A673 (cell line): ENCODE measurements around the gene NFKBIB. TPM values are rescaled to one million over a fixed set of nuclear protein-coding genes. Genes with fewer than 3 reads are reported as not detected.

ENCODE experiments used
- BruUV-seq: library from RNA; stranded (reverse); fragments of 400-500 nt; replicated peaks from 2 replicates; lab custom pipeline; 2021; lab: Mats Ljungman, UMichigan
- CTCF ChIA-PET: fragments of 300-600 bp; sonication (Branson Sonifier 250); formaldehyde crosslinking; loops from one replicate; lab custom pipeline; 2022; ENCODE audit warnings: antibody characterized with exemption; lab: Charles Lee
- POLR2A ChIA-PET: fragments of 300-600 bp; sonication (Branson Sonifier 250); formaldehyde crosslinking; loops from one replicate; lab custom pipeline; 2022; ENCODE audit warnings: antibody characterized with exemption; ENCODE audit not compliant: low non-redundant PET; lab: Charles Lee
- DNase-seq: peaks from one replicate; pipeline ENCODE4 v3.0.0-alpha.2; 2015; ENCODE audit warnings: low spot score
- H3K27ac ChIP-seq: fragments of 200-600 bp; sonication (generic); 2 replicates; pipeline ENCODE4 v1.5.1; 2016; ENCODE audit warnings: mixed run types, low read depth, mild to moderate bottlenecking, mixed read lengths, antibody characterized with exemption, low read length; ENCODE audit not compliant: poor library complexity, severe bottlenecking
- H3K27me3 ChIP-seq: fragments of 200-600 bp; sonication (generic); replicated peaks from 2 replicates; pipeline ENCODE4 v1.6.1; 2017; ENCODE audit warnings: mixed run types, low read depth, mild to moderate bottlenecking, mixed read lengths, antibody characterized with exemption, low read length; ENCODE audit not compliant: insufficient read depth, poor library complexity
- H3K36me3 ChIP-seq: fragments of 200-600 bp; sonication (generic); 2 replicates; pipeline ENCODE4 v1.6.1; 2016; ENCODE audit warnings: mixed run types, mild to moderate bottlenecking, mixed read lengths, antibody characterized with exemption, low read length; ENCODE audit not compliant: insufficient read depth, poor library complexity, severe bottlenecking
- H3K4me1 ChIP-seq: fragments of 200-600 bp; sonication (generic); 2 replicates; pipeline ENCODE4 v1.6.1; 2017; ENCODE audit warnings: mixed run types, mild to moderate bottlenecking, mixed read lengths, antibody characterized with exemption, low read length; ENCODE audit not compliant: insufficient read depth, poor library complexity, severe bottlenecking
- H3K4me3 ChIP-seq: fragments of 200-600 bp; sonication (generic); 2 replicates; pipeline ENCODE4 v1.5.1; 2016; ENCODE audit warnings: low read depth, mixed run types, mild to moderate bottlenecking, mixed read lengths, low read length; ENCODE audit not compliant: poor library complexity, severe bottlenecking
- H3K9me3 ChIP-seq: fragments of 200-600 bp; sonication (generic); 2 replicates; pipeline ENCODE4 v1.6.1; 2016; ENCODE audit warnings: mixed run types, low read depth, mild to moderate bottlenecking, mixed read lengths, antibody characterized with exemption, low read length; ENCODE audit not compliant: poor library complexity, severe bottlenecking
- EZH2 ChIP-seq: fragments of 200-600 bp; sonication (generic); IDR thresholded peaks from 2 replicates; pipeline ENCODE4 v1.6.1; 2017; ENCODE audit warnings: borderline replicate concordance, low read depth, mild to moderate bottlenecking, mixed read lengths, antibody characterized with exemption, low read length; ENCODE audit not compliant: poor library complexity, severe bottlenecking
- intact Hi-C: fragments of 100-400 bp; cut with micrococcal nuclease; formaldehyde crosslinking; loops from one replicate; pipeline ENCODE4 v1.10.0; 2022; ENCODE audit not compliant: unreplicated experiment
- total RNA-seq: library from RNA; stranded (reverse); gene quantifications from 2 replicates; pipeline ENCODE4 v1.2.3, GENCODE V29; 2021
- TF ChIP-seq, protein P1 (sequence below): fragments of 300-800, 200-600 bp; sonication (generic); conservative IDR thresholded peaks from 2 replicates; pipeline ENCODE4 v1.5.1; 2017; ENCODE audit warnings: low read depth, mild to moderate bottlenecking, antibody characterized with exemption, low read length, moderate library complexity, mixed read lengths

NFKBIB gene
- total RNA-seq, 1 experiment from 2014 or later = 51.9 TPM

DNA sequence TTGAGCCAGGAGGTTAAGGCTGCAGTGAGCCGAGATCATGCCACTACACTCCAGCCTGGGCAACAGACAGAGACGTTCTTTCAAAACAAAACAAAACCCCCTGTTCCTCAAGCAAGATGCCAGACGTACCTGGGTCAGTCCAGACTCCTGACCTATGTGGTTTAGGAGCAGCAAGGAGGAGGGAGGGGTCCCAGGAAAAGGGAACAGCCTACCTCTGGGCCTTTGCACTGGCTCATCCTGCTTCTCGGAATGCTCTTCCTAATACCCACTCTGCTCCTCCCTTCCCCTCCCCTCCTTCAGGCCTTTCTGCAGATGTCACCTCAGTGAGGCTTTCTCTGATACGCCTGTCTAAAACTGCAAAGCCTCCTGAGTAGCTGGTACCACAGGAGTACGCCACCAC, 31.2 kb upstream of the NFKBIB start:
- no peaks in the 10 kb centered on the region for H3K9me3 ChIP-seq
- POLR2A ChIA-PET = no interaction called here
- H3K4me1 ChIP-seq = no peaks in the 10 kb centered on the region
- no peak for TF ChIP-seq EZH2
- H3K27me3 ChIP-seq = no peaks in the 10 kb centered on the region
- H3K36me3 ChIP-seq = no peaks in the 10 kb centered on the region
- no peak overlapping the region for H3K4me3 ChIP-seq
- intact Hi-C loops = no loop called here
- H3K27ac ChIP-seq = no peak overlapping the region
- CTCF ChIA-PET = interaction anchor here (0.5 kb wide), 1 partner anchor 66 kb away, joined by 3 read pairs; no protein-coding TSS in a partner anchor
- DNase-seq = no peak
- TSS peak; percentile 65 for BruUV-seq

DNA sequence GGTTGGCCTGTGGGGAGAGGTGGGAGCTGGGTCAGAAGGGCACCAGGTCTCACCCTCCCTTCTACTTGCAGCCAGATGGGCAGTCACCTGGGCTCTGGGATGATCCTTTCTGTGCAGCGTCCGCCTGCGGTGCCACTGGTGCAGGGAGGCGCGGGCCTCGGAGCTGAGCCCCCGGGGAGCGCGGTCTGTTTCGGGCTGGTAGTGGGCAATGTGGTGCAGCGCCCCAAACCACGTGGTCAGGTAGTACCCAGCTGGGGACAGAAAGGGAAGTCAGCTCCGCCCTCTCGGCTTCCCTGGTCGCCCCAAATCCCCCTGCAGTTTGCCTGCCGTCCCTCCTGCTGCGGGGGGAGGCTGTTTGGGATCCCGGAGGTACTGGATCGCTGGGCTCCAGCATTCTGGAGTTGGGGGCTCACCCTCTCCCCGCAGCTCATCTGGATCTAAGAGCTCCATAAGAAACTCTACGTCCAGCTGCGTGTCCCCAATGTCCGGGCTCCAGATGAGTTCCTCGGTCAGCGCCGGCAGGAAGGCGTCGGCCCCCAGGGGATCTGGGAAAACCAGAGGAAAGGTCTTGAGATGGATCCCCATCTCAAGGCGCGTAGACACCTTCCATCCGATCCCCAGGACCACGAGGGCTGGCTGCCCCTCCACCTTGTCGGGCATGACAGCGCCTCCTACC, 30.5 kb upstream of the NFKBIB start:
- Histone ChIP-seq H3K4me3 (peak overlapping the region; percentile 50), H3K27ac (no peak overlapping the region), H3K27me3 (no peaks in the 10 kb centered on the region), H3K4me1 (no peaks in the 10 kb centered on the region), H3K36me3 (no peaks in the 10 kb centered on the region), H3K9me3 (no peaks in the 10 kb centered on the region)
- no TSS peak for BruUV-seq
- POLR2A ChIA-PET = no interaction called here
- TF ChIP-seq, protein P1, sequence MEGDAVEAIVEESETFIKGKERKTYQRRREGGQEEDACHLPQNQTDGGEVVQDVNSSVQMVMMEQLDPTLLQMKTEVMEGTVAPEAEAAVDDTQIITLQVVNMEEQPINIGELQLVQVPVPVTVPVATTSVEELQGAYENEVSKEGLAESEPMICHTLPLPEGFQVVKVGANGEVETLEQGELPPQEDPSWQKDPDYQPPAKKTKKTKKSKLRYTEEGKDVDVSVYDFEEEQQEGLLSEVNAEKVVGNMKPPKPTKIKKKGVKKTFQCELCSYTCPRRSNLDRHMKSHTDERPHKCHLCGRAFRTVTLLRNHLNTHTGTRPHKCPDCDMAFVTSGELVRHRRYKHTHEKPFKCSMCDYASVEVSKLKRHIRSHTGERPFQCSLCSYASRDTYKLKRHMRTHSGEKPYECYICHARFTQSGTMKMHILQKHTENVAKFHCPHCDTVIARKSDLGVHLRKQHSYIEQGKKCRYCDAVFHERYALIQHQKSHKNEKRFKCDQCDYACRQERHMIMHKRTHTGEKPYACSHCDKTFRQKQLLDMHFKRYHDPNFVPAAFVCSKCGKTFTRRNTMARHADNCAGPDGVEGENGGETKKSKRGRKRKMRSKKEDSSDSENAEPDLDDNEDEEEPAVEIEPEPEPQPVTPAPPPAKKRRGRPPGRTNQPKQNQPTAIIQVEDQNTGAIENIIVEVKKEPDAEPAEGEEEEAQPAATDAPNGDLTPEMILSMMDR = no peak
- no peak for TF ChIP-seq EZH2
- CTCF ChIA-PET = interaction anchor here (0.5 to 1.4 kb wide), 4 partner anchors 18 to 67 kb away, joined by 3 to 9 read pairs (median 4); partner anchors contain the start of genes HNRNPL and SARS2
- intact Hi-C loops = no loop called here
- no peak for DNase-seq

DNA sequence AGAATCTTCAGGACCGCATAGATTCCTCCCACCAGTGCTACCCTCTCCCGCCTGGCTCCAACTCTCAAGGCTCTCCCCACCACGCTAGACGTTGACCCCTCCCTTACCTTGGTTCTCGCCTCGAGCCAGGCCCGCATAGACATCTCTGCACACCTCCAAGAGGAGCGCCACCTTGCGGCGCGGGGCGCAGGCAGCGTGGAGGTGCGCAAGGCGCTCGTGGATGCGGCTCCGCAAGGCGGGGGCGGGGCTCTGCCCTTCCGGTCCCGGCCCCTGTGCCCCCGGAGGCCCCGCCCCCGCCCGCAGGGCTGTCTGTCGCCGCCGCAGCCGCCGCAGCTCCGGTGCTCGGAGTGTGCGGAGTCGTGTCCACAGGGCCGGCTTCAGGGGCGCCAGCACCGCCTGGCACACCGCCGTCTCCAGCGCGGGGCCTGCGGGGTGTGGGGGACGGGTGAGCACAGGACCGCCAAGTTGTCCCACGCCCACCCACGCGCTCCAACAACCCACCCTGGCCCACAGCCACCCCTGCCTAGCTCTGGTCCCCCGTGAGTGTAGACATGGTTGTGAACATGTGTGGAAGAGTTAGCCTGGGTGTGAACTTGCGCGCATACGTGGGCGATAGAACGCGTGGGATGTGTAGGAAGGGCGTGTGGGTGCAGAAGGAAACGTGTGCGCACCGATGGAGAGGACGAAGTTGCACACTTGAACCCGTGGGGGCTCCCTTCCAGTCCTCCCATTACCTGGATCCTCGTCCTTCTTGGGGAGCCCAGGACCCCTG, 29.7 kb upstream of the NFKBIB start:
- POLR2A ChIA-PET = no interaction called here

More for the DNA sequence above, 29.7 kb upstream of the NFKBIB start:
- intact Hi-C loops = no loop called here
- H3K4me1 ChIP-seq = no peaks in the 10 kb centered on the region
- CTCF ChIA-PET = interaction anchor here (0.8 to 1.4 kb wide), 3 partner anchors 18 to 60 kb away, joined by 3 to 9 read pairs (median 4); partner anchors contain the start of genes HNRNPL and SARS2
- no peaks in the 10 kb centered on the region for H3K9me3 ChIP-seq
- H3K27ac ChIP-seq = no peak overlapping the region
- DNase-seq = peak; percentile 86
- BruUV-seq = no TSS peak
- H3K36me3 ChIP-seq = no peaks in the 10 kb centered on the region
- no peak for TF ChIP-seq EZH2
- TF ChIP-seq, protein P1 = peak; percentile 84
- no peaks in the 10 kb centered on the region for H3K27me3 ChIP-seq
- H3K4me3 ChIP-seq = peak overlapping the region; percentile 50
